ENCODE data around the gene TMEM150B. TPM values are rescaled to one million over a fixed set of nuclear protein-coding genes. Genes with fewer than 3 reads are reported as not detected.

TMEM150B gene
- polyA plus RNA-seq, 1 donor from 2014 or later: not detected

- TF ChIP-seq RAD21 (conservative IDR thresholded peaks at IDR 0.05): no peak
- no peak for TF ChIP-seq SMC3 (conservative IDR thresholded peaks at IDR 0.05; ENCODE audit: poor library complexity)
- no peak for TF ChIP-seq MXI1 (conservative IDR thresholded peaks at IDR 0.05; ENCODE audit: poor library complexity, severe bottlenecking)
- no peak for TF ChIP-seq POLR2AphosphoS5 (IDR thresholded peaks at IDR 0.05)
- no peaks in the 10 kb centered on the region for H3K9me3 ChIP-seq (ENCODE audit: low read length)
- no peaks in the 10 kb centered on the region for H3F3A ChIP-seq (ENCODE audit: insufficient read depth, low read length, poor library complexity, severe bottlenecking)
- H3K27me3 ChIP-seq (ENCODE audit: insufficient read depth, low read depth, low read length): no peaks in the 10 kb centered on the region
- H2AFZ ChIP-seq (ENCODE audit: low read depth, low read length): no peak overlapping the region
- no peaks in the 10 kb centered on the region for H3K36me3 ChIP-seq (ENCODE audit: insufficient read depth, low read length)
- H4K20me1 ChIP-seq (ENCODE audit: insufficient read depth): no peaks in the 10 kb centered on the region
- H3K4me2 ChIP-seq (ENCODE audit: low read length): no peak overlapping the region
- no peak overlapping the region for H3K9ac ChIP-seq (ENCODE audit: low read length)
- no peak overlapping the region for H3K4me3 ChIP-seq (ENCODE audit: low read length)
- no peaks in the 10 kb centered on the region for H3K79me2 ChIP-seq (replicated peaks; ENCODE audit: insufficient read depth, low read length)
- H3K27ac ChIP-seq (ENCODE audit: low read length): no peak overlapping the region
- H3K9me2 ChIP-seq (ENCODE audit: insufficient read depth, low read length): no peaks in the 10 kb centered on the region
These were observed 58.3 kb downstream of the TMEM150B start for GRCh38 chr19:55266840-55267239.

- H3F3A ChIP-seq (ENCODE audit: insufficient read depth, low read length, poor library complexity, severe bottlenecking): no peaks in the 10 kb centered on the region
- H3K27me3 ChIP-seq (ENCODE audit: insufficient read depth, low read depth, low read length): no peaks in the 10 kb centered on the region
- H4K20me1 ChIP-seq (ENCODE audit: insufficient read depth): no peaks in the 10 kb centered on the region
- H3K9ac ChIP-seq (ENCODE audit: low read length): no peak overlapping the region
- TF ChIP-seq REST (IDR thresholded peaks at IDR 0.05; ENCODE audit: borderline replicate concordance) (no peak), EZH2 (IDR thresholded peaks at IDR 0.05; ENCODE audit: borderline replicate concordance, insufficient read depth, low read length, poor library complexity, severe bottlenecking) (no peak), SMC3 (conservative IDR thresholded peaks at IDR 0.05; ENCODE audit: poor library complexity) (no peak), CTCF (IDR thresholded peaks at IDR 0.05; ENCODE audit: poor library complexity, severe bottlenecking) (no peak), MXI1 (conservative IDR thresholded peaks at IDR 0.05; ENCODE audit: poor library complexity, severe bottlenecking) (no peak), TAF1 (IDR thresholded peaks at IDR 0.05; ENCODE audit: low read depth) (no peak), RAD21 (conservative IDR thresholded peaks at IDR 0.05) (no peak), POLR2AphosphoS5 (IDR thresholded peaks at IDR 0.05) (no peak), EP300 (conservative IDR thresholded peaks at IDR 0.05; ENCODE audit: poor library complexity, severe bottlenecking) (no peak)
- no peak overlapping the region for H2AFZ ChIP-seq (ENCODE audit: low read depth, low read length)
- H3K9me2 ChIP-seq (ENCODE audit: insufficient read depth, low read length): no peaks in the 10 kb centered on the region
- no peak overlapping the region for H3K4me3 ChIP-seq (ENCODE audit: low read length)
- no peaks in the 10 kb centered on the region for H3K9me3 ChIP-seq (ENCODE audit: low read length)
- H3K27ac ChIP-seq (ENCODE audit: low read length): no peak overlapping the region
- no peaks in the 10 kb centered on the region for H3K79me2 ChIP-seq (replicated peaks; ENCODE audit: insufficient read depth, low read length)
- no peaks in the 10 kb centered on the region for H3K36me3 ChIP-seq (ENCODE audit: insufficient read depth, low read length)
- no peak overlapping the region for H3K4me2 ChIP-seq (ENCODE audit: low read length)
These were observed 58.7 kb downstream of the TMEM150B start for GRCh38 chr19:55266404-55266803.

Data from neural cell (in vitro differentiated cells).